WTC11 (cell line): ENCODE measurements around the gene PTPRF. TPM values are rescaled to one million over a fixed set of nuclear protein-coding genes. Genes with fewer than 3 reads are reported as not detected.

ENCODE experiments used
- ATAC-seq: fragments of 200-7000 bp; cut with Tn5 transposase; 2 replicates; pipeline ENCODE4 v1.10.0; 2021; ENCODE audit warnings: mild to moderate bottlenecking, moderate library complexity
- CTCF ChIA-PET: fragments of 300-600 bp; sonication (Branson Sonifier 250); formaldehyde crosslinking; loops from one replicate; lab custom pipeline; 2021; ENCODE audit warnings: antibody characterized with exemption; lab: Charles Lee
- POLR2A ChIA-PET: fragments of 350-600 bp; sonication (Branson Sonifier 250); formaldehyde crosslinking; loops from one replicate; lab custom pipeline; 2021; ENCODE audit warnings: antibody characterized with exemption; lab: Charles Lee
- DNase-seq: peaks from one replicate; pipeline ENCODE4 v3.0.0; 2021; ENCODE audit warnings: low spot score
- H3K27ac Mint-ChIP-seq: 2 replicates; pipeline ENCODE4 v1.8.0; 2021; ENCODE audit warnings: mixed read lengths
- H3K27me3 Mint-ChIP-seq: 2 replicates; pipeline ENCODE4 v1.8.0; 2021; ENCODE audit warnings: low read depth, mild to moderate bottlenecking, moderate library complexity, mixed read lengths
- H3K36me3 Mint-ChIP-seq: 2 replicates; pipeline ENCODE4 v1.8.0; 2021; ENCODE audit warnings: mixed read lengths
- H3K4me1 Mint-ChIP-seq: 2 replicates; pipeline ENCODE4 v1.8.0; 2022; ENCODE audit warnings: mixed read lengths
- H3K4me3 Mint-ChIP-seq: 2 replicates; pipeline ENCODE4 v1.8.0; 2021; ENCODE audit warnings: mild to moderate bottlenecking, moderate library complexity, mixed read lengths
- H3K9me3 Mint-ChIP-seq: 2 replicates; pipeline ENCODE4 v1.8.0; 2021; ENCODE audit warnings: mixed read lengths
- FOXJ3 ChIP-seq: sonication (generic); formaldehyde crosslinking; IDR thresholded peaks from 2 replicates; pipeline ENCODE4 v1.9.0; 2021; ENCODE audit warnings: missing genetic modification reagents, mild to moderate bottlenecking, borderline replicate concordance
- FOXK1 ChIP-seq: sonication (generic); formaldehyde crosslinking; IDR thresholded peaks from 2 replicates; pipeline ENCODE4 v1.8.0; 2022; ENCODE audit warnings: mild to moderate bottlenecking, moderate library complexity, missing genetic modification reagents
- GRHL2 ChIP-seq: fragments of 250-450 bp; sonication (Bioruptor Pico); IDR thresholded peaks from 2 replicates; pipeline ENCODE4 v1.8.0; 2022; ENCODE audit warnings: mild to moderate bottlenecking, moderate library complexity; ENCODE audit not compliant: insufficient replicate concordance, severe bottlenecking
- NFYB ChIP-seq: sonication (generic); formaldehyde crosslinking; conservative IDR thresholded peaks from 2 replicates; pipeline ENCODE4 v1.8.0; 2022; ENCODE audit warnings: low read depth, missing genetic modification reagents
- NR3C1 ChIP-seq: sonication (generic); formaldehyde crosslinking; conservative IDR thresholded peaks from 2 replicates; pipeline ENCODE4 v1.8.1; 2023; ENCODE audit warnings: low read depth, mild to moderate bottlenecking, missing genetic modification reagents
- SP1 ChIP-seq: sonication (generic); formaldehyde crosslinking; conservative IDR thresholded peaks from 2 replicates; pipeline ENCODE4 v1.8.1; 2022; ENCODE audit warnings: missing genetic modification reagents
- TEAD4 ChIP-seq: sonication (generic); formaldehyde crosslinking; IDR thresholded peaks from 2 replicates; pipeline ENCODE4 v1.8.0; 2022; ENCODE audit warnings: mild to moderate bottlenecking, missing genetic modification reagents
- TP53 ChIP-seq: sonication (generic); formaldehyde crosslinking; IDR thresholded peaks from 2 replicates; pipeline ENCODE4 v1.8.1; 2023; ENCODE audit warnings: mild to moderate bottlenecking, missing genetic modification reagents
- ZNF232 ChIP-seq: sonication (generic); formaldehyde crosslinking; IDR thresholded peaks from 2 replicates; pipeline ENCODE4 v1.8.0; 2022; ENCODE audit warnings: mild to moderate bottlenecking, missing genetic modification reagents
- ZNF263 ChIP-seq: sonication (generic); formaldehyde crosslinking; IDR thresholded peaks from 2 replicates; pipeline ENCODE4 v1.8.1; 2022; ENCODE audit warnings: low read depth, mild to moderate bottlenecking, moderate library complexity, missing genetic modification reagents
- total RNA-seq: library from RNA; stranded (reverse); gene quantifications from 3 replicates; pipeline ENCODE4 v1.2.3, GENCODE V29; 2021
- TF ChIP-seq, protein P1 (sequence below): sonication (generic); formaldehyde crosslinking; IDR thresholded peaks from 2 replicates; pipeline ENCODE4 v1.8.0; 2023; ENCODE audit warnings: missing genetic modification reagents
- TF ChIP-seq, protein P2 (sequence below): sonication (generic); formaldehyde crosslinking; IDR thresholded peaks from 2 replicates; pipeline ENCODE4 v1.8.1; 2023; ENCODE audit warnings: mild to moderate bottlenecking, missing genetic modification reagents, borderline replicate concordance
- TF ChIP-seq, protein P3 (sequence below): sonication (generic); formaldehyde crosslinking; IDR thresholded peaks from 2 replicates; pipeline ENCODE4 v1.8.1; 2022; ENCODE audit warnings: mild to moderate bottlenecking, missing genetic modification reagents, moderate library complexity, borderline replicate concordance
- TF ChIP-seq, protein P4 (sequence below): sonication (generic); formaldehyde crosslinking; IDR thresholded peaks from 2 replicates; pipeline ENCODE4 v1.8.1; 2022; ENCODE audit warnings: missing genetic modification reagents, borderline replicate concordance
- TF ChIP-seq, protein P5 (sequence below): sonication (generic); formaldehyde crosslinking; IDR thresholded peaks from 2 replicates; pipeline ENCODE4 v1.8.1; 2023; ENCODE audit warnings: mild to moderate bottlenecking, missing genetic modification reagents, moderate library complexity
- TF ChIP-seq, protein P6 (sequence below): fragments of 250-450 bp; sonication (Bioruptor Pico); IDR thresholded peaks from 2 replicates; pipeline ENCODE4 v2.1.2; 2022; ENCODE audit warnings: mild to moderate bottlenecking, moderate library complexity
- TF ChIP-seq, protein P7 (sequence below): sonication (generic); formaldehyde crosslinking; IDR thresholded peaks from 2 replicates; pipeline ENCODE4 v1.8.0; 2022; ENCODE audit warnings: mild to moderate bottlenecking, missing genetic modification reagents

The PTPRF gene
- total RNA-seq, 1 experiment from 2014 or later = 248 TPM

DNA sequence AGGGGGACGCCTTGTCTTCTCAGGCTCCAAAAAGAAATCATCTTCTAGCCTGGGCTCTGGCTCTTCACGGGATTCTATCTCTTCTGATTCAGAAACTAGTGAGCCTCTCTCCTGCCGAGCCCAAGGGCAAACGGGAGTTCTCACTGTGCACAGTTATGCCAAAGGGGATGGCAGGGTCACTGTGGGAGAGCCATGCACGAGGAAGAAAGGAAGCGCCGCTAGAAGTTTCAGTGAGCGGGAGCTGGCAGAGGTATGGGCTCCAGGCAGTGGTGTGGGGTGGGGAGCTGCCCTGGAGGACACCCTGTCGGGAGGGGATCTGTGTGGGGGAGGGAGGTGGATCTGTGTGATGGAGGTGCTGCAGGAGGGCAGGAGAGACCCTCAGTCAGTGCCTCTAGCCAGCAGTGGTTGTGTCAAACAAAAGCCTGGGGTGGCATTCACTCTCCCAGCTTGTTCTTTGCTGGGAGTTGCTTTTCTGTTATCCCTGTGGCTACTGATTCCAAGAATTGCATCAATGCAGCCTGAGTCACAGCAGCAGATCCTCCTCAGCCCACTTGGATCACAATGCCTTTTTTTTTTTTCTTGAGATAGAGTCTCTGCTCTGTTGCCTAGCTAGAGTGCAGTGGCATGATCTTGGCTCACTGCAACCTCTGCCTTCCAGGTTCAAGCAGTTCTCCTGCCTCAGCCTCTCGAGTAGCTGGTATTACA lies 141.1 kb downstream of the PTPRF start:
- H3K27ac Mint-ChIP-seq = no peak overlapping the region
- ChIA-PET CTCF (interaction anchor here (0.5 to 1.0 kb wide), 2 partner anchors 18 to 94 kb away, joined by 3 read pairs; no protein-coding TSS in a partner anchor), POLR2A (interaction anchor here (1.3 kb wide), 1 partner anchor 11 kb away, joined by 8 read pairs; no protein-coding TSS in a partner anchor)
- H3K4me3 Mint-ChIP-seq = no peak overlapping the region
- no peak for ATAC-seq
- H3K4me1 Mint-ChIP-seq = no peaks in the 10 kb centered on the region
- H3K27me3 Mint-ChIP-seq = no peaks in the 10 kb centered on the region
- no peak for DNase-seq
- H3K9me3 Mint-ChIP-seq = no peaks in the 10 kb centered on the region
- H3K36me3 Mint-ChIP-seq = peaks cover 82% of the 10 kb centered on the region
- TF ChIP-seq NFYB (CRISPR knock-in tag) = no peak
- TF ChIP-seq, protein P1, sequence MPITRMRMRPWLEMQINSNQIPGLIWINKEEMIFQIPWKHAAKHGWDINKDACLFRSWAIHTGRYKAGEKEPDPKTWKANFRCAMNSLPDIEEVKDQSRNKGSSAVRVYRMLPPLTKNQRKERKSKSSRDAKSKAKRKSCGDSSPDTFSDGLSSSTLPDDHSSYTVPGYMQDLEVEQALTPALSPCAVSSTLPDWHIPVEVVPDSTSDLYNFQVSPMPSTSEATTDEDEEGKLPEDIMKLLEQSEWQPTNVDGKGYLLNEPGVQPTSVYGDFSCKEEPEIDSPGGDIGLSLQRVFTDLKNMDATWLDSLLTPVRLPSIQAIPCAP (CRISPR knock-in tag) = no peak
- TF ChIP-seq FOXK1 (CRISPR knock-in tag) = no peak
- TF ChIP-seq, protein P2, sequence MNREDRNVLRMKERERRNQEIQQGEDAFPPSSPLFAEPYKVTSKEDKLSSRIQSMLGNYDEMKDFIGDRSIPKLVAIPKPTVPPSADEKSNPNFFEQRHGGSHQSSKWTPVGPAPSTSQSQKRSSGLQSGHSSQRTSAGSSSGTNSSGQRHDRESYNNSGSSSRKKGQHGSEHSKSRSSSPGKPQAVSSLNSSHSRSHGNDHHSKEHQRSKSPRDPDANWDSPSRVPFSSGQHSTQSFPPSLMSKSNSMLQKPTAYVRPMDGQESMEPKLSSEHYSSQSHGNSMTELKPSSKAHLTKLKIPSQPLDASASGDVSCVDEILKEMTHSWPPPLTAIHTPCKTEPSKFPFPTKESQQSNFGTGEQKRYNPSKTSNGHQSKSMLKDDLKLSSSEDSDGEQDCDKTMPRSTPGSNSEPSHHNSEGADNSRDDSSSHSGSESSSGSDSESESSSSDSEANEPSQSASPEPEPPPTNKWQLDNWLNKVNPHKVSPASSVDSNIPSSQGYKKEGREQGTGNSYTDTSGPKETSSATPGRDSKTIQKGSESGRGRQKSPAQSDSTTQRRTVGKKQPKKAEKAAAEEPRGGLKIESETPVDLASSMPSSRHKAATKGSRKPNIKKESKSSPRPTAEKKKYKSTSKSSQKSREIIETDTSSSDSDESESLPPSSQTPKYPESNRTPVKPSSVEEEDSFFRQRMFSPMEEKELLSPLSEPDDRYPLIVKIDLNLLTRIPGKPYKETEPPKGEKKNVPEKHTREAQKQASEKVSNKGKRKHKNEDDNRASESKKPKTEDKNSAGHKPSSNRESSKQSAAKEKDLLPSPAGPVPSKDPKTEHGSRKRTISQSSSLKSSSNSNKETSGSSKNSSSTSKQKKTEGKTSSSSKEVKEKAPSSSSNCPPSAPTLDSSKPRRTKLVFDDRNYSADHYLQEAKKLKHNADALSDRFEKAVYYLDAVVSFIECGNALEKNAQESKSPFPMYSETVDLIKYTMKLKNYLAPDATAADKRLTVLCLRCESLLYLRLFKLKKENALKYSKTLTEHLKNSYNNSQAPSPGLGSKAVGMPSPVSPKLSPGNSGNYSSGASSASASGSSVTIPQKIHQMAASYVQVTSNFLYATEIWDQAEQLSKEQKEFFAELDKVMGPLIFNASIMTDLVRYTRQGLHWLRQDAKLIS (CRISPR knock-in tag) = no peak
- TF ChIP-seq GRHL2 = no peak
- TF ChIP-seq, protein P3, sequence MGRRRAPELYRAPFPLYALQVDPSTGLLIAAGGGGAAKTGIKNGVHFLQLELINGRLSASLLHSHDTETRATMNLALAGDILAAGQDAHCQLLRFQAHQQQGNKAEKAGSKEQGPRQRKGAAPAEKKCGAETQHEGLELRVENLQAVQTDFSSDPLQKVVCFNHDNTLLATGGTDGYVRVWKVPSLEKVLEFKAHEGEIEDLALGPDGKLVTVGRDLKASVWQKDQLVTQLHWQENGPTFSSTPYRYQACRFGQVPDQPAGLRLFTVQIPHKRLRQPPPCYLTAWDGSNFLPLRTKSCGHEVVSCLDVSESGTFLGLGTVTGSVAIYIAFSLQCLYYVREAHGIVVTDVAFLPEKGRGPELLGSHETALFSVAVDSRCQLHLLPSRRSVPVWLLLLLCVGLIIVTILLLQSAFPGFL (CRISPR knock-in tag) = no peak
- no peak for TF ChIP-seq ZNF232
- TF ChIP-seq, protein P4, sequence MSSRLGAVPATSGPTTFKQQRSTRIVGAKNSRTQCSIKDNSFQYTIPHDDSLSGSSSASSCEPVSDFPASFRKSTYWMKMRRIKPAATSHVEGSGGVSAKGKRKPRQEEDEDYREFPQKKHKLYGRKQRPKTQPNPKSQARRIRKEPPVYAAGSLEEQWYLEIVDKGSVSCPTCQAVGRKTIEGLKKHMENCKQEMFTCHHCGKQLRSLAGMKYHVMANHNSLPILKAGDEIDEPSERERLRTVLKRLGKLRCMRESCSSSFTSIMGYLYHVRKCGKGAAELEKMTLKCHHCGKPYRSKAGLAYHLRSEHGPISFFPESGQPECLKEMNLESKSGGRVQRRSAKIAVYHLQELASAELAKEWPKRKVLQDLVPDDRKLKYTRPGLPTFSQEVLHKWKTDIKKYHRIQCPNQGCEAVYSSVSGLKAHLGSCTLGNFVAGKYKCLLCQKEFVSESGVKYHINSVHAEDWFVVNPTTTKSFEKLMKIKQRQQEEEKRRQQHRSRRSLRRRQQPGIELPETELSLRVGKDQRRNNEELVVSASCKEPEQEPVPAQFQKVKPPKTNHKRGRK (CRISPR knock-in tag) = no peak
- no peak for TF ChIP-seq NR3C1 (CRISPR knock-in tag)
- no peak for TF ChIP-seq TEAD4 (CRISPR knock-in tag)
- TF ChIP-seq, protein P5, sequence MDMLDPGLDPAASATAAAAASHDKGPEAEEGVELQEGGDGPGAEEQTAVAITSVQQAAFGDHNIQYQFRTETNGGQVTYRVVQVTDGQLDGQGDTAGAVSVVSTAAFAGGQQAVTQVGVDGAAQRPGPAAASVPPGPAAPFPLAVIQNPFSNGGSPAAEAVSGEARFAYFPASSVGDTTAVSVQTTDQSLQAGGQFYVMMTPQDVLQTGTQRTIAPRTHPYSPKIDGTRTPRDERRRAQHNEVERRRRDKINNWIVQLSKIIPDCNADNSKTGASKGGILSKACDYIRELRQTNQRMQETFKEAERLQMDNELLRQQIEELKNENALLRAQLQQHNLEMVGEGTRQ (CRISPR knock-in tag) = no peak
- TF ChIP-seq, protein P6, sequence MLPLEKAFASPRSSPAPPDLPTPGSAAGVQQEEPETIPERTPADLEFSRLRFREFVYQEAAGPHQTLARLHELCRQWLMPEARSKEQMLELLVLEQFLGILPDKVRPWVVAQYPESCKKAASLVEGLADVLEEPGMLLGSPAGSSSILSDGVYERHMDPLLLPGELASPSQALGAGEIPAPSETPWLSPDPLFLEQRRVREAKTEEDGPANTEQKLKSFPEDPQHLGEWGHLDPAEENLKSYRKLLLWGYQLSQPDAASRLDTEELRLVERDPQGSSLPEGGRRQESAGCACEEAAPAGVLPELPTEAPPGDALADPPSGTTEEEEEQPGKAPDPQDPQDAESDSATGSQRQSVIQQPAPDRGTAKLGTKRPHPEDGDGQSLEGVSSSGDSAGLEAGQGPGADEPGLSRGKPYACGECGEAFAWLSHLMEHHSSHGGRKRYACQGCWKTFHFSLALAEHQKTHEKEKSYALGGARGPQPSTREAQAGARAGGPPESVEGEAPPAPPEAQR (CRISPR knock-in tag) = no peak
- TF ChIP-seq, protein P7, sequence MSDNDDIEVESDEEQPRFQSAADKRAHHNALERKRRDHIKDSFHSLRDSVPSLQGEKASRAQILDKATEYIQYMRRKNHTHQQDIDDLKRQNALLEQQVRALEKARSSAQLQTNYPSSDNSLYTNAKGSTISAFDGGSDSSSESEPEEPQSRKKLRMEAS (CRISPR knock-in tag) = no peak
- no peak for TF ChIP-seq TP53 (CRISPR knock-in tag)
- no peak for TF ChIP-seq ZNF263 (CRISPR knock-in tag)
- no peak for TF ChIP-seq SP1 (CRISPR knock-in tag)
- TF ChIP-seq FOXJ3 (CRISPR knock-in tag) = no peak
